ENCODE data around the gene PCNP.
"Not testable (repeated sequence)": the region's sequence is repeated elsewhere in the genome, so short reads cannot be mapped to it uniquely, and the experiment has no call there.

PCNP gene

DNA sequence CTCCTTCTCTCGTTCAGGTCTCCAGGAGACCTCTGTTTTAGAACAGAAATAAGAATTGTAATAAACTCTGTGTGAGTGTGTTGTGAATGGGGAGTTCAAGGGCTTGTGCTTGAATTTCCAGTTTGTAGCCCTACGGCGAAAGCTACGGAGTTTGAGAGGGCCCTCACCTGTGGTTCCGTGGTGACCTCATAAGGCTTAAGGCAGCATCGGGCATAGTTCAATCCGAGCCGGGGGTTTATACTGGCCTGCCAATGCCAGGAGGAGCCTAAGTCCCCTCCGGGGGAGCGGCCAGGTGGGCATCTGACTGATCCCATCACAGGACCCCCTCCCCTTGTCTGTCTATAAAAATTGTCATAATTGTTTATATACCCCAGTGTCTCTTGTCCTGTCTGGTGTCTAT is 59.2 kb downstream of the PCNP start:
- no peak for DNase-seq (ENCODE audit: low read depth in 2 of 2)

DNA sequence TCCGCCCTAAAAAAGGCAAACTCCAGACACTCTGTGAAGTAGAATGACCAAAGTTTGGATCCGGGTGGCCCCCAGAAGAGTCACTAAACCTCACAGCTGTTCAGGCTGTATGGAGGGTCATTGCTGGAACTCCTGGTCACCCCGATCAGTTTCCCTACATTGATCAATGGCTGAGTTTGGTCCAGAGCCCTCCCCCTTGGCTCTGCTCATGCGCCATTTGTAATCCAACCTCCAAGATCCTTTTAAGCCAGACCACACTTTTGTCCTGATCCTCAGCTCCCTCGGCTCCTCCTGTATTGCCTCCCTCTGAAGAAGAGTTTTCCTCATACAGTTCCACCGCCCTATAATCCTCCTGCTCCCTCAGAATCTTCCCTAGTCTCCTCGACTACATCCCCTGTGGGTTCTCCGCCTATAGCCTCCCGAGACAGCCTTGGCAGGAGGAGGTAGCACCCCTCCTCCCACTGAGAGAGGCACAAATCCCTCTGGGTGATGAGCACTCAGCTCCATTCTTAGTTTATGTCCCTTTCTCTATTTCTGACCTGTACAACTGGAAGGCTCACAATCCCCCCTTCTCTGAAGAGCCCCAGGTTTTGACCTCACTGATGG is 60.7 kb downstream of the PCNP start:
- DNase-seq (ENCODE audit: low read depth in 2 of 2), result no peak

GRCh38 chr3:101635345-101635744 is 61.4 kb downstream of the PCNP start:
- no peak for DNase-seq (ENCODE audit: low read depth in 2 of 2)

DNA sequence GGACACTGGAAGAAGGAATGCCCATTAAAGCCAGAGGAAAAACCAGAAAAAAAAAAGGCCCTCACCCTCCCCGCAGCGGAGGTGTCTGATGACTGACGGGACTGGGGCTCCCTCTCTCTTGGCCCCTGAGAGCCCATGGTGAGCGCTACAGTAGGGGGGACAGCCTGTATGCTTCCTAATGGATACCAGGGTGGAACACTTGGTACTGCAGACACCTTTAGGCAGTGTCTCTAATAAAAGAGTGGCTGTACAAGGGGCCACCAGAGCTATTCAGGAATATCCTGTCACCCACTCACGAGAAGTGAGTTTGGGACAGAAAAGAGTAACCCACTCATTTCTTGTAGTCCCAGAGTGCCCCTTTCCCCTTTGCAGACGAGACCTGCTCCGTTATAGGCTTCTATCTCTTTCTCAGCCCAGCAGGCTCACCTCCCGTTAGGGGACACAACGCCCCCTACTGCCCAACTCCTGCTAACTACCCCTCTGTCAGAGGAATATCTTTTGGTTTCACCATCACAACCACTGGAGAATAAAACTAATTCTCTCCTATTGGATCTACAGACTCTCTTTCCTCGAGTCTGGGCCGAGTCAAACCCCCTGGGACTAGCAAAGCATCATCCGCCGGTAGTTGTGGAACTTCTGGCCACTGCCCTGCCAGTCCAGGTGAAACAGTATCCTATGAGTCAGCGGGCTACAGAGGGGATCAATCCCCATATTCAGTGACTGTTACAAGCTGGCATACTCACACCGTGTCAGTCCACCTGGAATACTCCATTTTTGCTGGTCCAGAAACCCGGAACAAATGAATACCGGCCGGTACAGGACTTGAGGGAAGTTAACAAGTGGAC is 62.2 kb downstream of the PCNP start:
- peak; percentile 3 to 6 for DNase-seq (ENCODE audit: low read depth in 2 of 2)

DNA sequence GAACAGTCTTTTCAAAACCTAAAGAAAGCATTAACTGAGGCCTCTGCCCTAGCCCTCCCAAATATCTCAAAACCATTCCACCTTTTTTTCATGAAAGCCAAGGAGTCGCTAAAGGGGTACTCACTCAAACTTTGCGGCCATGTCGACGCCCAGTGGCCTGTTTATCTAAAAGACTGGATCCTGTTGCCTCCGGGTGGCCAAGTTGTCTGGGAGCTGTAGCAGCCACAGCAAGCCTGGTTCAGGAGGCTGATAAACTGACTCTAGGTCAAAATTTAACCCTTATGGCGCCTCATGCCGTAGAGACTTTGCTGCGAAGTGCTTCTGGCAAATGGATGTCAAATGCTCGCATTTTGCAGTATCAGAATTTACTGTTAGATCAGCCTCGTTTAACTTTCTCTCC is 63.5 kb downstream of the PCNP start:
- no peak for DNase-seq (ENCODE audit: low read depth in 2 of 2)

GRCh38 chr3:101638261-101638745 is 64.3 kb downstream of the PCNP start:
- DNase-seq (ENCODE audit: low read depth in 2 of 2), result no peak

DNA sequence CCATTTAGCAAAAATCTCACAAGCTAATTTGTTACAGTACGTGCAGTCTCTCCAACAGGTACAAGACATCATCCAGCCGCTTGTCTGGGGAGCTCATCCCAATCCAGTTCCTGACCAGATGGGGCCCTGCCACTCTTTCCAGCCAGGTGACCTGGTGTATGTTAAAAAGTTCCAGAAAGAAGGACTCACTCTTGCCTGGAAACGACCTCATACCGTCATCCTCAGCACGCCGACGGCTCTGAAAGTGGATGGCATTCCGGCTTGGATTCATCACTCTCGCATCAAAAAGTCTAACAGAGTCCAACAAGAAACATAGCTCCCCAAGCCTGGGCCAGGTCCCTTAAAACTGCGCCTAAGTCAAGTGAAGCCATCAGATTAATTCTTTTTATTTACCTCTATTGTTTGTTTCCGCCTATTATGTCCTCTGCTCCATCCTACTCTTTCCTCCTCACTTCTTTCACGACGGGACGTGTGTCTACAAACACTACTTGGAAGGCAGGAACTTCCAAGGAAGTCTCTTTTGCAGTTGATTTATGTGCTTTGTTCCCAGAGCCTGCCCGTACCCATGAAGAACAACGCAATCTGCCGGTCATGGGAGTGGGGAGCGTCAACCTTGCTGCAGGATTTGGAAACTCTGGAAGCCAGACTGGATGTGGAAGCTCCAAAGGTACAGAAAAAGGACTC is 65.4 kb downstream of the PCNP start:
- DNase-seq (ENCODE audit: low read depth in 2 of 2), result no peak

GRCh38 chr3:101640256-101640655 is 66.3 kb downstream of the PCNP start:
- DNase-seq (ENCODE audit: low read depth in 2 of 2), result no peak

GRCh38 chr3:101641397-101642115 is 67.6 kb downstream of the PCNP start:
- DNase-seq (ENCODE audit: low read depth in 2 of 2), result not testable (repeated sequence)

DNA sequence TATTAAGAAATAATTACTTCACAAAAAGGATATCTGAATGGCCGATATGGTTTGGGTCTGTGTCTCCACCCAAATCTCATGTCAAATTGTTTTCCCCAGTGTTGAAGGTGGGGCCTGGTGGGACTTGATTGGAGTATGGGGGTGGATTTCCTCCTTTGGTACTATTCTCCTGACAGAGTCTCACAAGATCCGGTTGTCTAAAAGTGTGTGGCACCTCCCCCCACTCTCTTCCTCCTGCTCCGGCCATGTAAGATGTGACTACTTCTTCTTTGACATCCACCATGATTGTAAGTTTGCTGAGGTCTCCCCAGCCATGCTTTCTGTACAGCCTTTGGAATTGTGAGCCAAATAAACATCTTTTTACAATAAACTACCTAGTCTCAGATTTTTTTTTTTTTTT is 68.5 kb downstream of the PCNP start:
- no peak for DNase-seq (ENCODE audit: low read depth in 2 of 2)

DNA sequence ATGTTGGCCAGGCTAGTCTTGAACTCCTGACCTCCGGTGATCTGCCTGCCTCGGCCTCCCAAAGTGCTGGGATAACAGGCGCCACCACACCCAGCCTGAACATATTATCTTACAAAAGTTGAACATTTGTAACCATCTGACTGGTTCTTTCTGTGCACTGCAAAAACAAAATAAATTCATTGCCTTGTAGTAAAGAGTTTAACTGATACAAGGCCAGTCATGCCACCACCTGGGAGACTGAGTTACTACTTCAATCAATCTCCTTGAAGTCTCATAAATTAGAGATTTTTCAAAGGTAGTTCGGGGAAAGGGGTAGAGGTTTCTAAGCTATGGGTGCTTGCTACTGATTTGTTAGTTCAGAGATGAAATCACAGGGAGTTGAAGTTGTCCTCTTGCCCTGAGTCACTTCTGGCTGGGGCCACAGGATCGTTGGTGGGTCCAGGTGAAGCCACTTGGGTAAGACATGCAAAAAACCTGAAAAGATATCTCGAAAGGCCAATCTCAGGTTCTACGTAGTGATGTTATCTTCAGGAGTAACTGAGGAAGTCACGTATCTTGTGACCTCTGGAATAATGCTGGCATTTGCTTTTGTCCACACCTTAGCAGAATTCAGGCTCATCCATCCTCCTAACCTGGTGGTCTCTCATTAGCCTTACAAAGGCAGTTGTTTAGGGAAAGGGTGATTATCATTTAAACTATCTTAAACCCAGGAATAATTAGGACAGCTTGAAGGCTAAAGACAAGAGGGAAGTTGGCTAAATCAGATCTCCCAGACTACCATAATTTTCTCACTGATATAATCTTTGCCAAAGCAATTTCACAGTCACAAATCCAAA is 69.2 kb downstream of the PCNP start:
- no peak for DNase-seq (ENCODE audit: low read depth in 2 of 2)

Measured in fibroblast of skin of left quadriceps (primary cell).